Trophoblast cell (in vitro differentiated cells and primary cell): ENCODE data around the gene PLCB3.

Experiments
- DNase-seq, 2 donors: peaks; one replicate each; pipeline ENCODE4 v3.0.0-alpha.2; 2016
- H2AFZ ChIP-seq: 2 replicates; pipeline ENCODE4 v1.6.1; 2013; ENCODE audit warnings: low read length, moderate library complexity, mild to moderate bottlenecking; ENCODE audit not compliant: insufficient read depth, poor library complexity
- H2AK5ac ChIP-seq: 2 replicates; pipeline ENCODE4 v1.6.1; 2013; ENCODE audit warnings: mild to moderate bottlenecking, low read length
- H2BK120ac ChIP-seq: 2 replicates; pipeline ENCODE4 v1.6.1; 2013; ENCODE audit warnings: low read length, mild to moderate bottlenecking, moderate library complexity; ENCODE audit not compliant: insufficient read depth, poor library complexity
- H2BK12ac ChIP-seq: 2 replicates; pipeline ENCODE4 v1.6.1; 2013; ENCODE audit warnings: mild to moderate bottlenecking, low read length, moderate library complexity
- H2BK5ac ChIP-seq: 2 replicates; pipeline ENCODE4 v1.6.1; 2013; ENCODE audit warnings: low read length, low read depth, moderate library complexity, mild to moderate bottlenecking; ENCODE audit not compliant: poor library complexity
- H3K14ac ChIP-seq: 2 replicates; pipeline ENCODE4 v1.6.1; 2013; ENCODE audit warnings: mild to moderate bottlenecking, low read length
- H3K18ac ChIP-seq: 2 replicates; pipeline ENCODE4 v1.6.1; 2013; ENCODE audit warnings: mild to moderate bottlenecking, low read length
- H3K23ac ChIP-seq: 2 replicates; pipeline ENCODE4 v1.6.1; 2013; ENCODE audit warnings: low read length
- H3K27ac ChIP-seq: 2 replicates; pipeline ENCODE4 v1.5.1; 2013; ENCODE audit warnings: low read depth, mild to moderate bottlenecking, inconsistent platforms, low read length, moderate library complexity
- H3K27me3 ChIP-seq: 2 replicates; pipeline ENCODE4 v1.6.1; 2013; ENCODE audit warnings: inconsistent platforms, mild to moderate bottlenecking, low read length, moderate library complexity; ENCODE audit not compliant: insufficient read depth
- H3K36me3 ChIP-seq, 2 experiments: 1 replicate in 1 of 2; 2 replicates in 1 of 2; pipeline ENCODE4 v1.6.1; 2013; ENCODE audit warnings: low read length in 2 of 2, mild to moderate bottlenecking in 2 of 2, moderate library complexity in 1 of 2; ENCODE audit not compliant: insufficient read depth in 2 of 2, control insufficient read depth in 1 of 2
- H3K4ac ChIP-seq: 2 replicates; pipeline ENCODE4 v1.6.1; 2013; ENCODE audit warnings: low read depth, mild to moderate bottlenecking, low read length, moderate library complexity
- H3K4me1 ChIP-seq, 2 experiments: 1 replicate in 1 of 2; 2 replicates in 1 of 2; pipeline ENCODE4 v1.6.1; 2013; ENCODE audit warnings: low read length in 2 of 2, mild to moderate bottlenecking in 2 of 2, moderate library complexity in 1 of 2; ENCODE audit not compliant: insufficient read depth in 2 of 2, control insufficient read depth in 1 of 2
- H3K4me2 ChIP-seq: 2 replicates; pipeline ENCODE4 v1.6.1; 2013; ENCODE audit warnings: inconsistent platforms, mild to moderate bottlenecking, low read length, moderate library complexity
- H3K4me3 ChIP-seq: 2 replicates; pipeline ENCODE4 v1.5.1; 2013; ENCODE audit warnings: mild to moderate bottlenecking, low read depth, low read length, inconsistent platforms
- H3K79me1 ChIP-seq: one replicate; pipeline ENCODE4 v1.6.1; 2013; ENCODE audit warnings: low read length
- H3K79me2 ChIP-seq: 2 replicates; pipeline ENCODE4 v1.6.1; 2013; ENCODE audit warnings: low read length, mild to moderate bottlenecking; ENCODE audit not compliant: control insufficient read depth, insufficient read depth, poor library complexity
- H3K9ac ChIP-seq: 2 replicates; pipeline ENCODE4 v1.6.1; 2013; ENCODE audit warnings: mild to moderate bottlenecking, low read length
- H3K9me3 ChIP-seq: 2 replicates; pipeline ENCODE4 v1.6.1; 2013; ENCODE audit warnings: low read depth, mild to moderate bottlenecking, control low read depth, inconsistent platforms, low read length; ENCODE audit not compliant: insufficient read depth
- H4K12ac ChIP-seq: 2 replicates; pipeline ENCODE4 v1.6.1; 2013; ENCODE audit warnings: low read depth, mild to moderate bottlenecking, low read length, moderate library complexity
- H4K8ac ChIP-seq: 2 replicates; pipeline ENCODE4 v1.6.1; 2013; ENCODE audit warnings: low read depth, mild to moderate bottlenecking, low read length, moderate library complexity
- H4K91ac ChIP-seq: one replicate; pipeline ENCODE4 v1.6.1; 2013; ENCODE audit warnings: low read depth, mild to moderate bottlenecking, low read length, moderate library complexity
- WGBS: extraction: QIAGEN DNeasy Blood & Tissue Kit; methylation state at CpG from one replicate; pipeline ENCODE4 v1.1.7; 2013; ENCODE audit warnings: missing lambda C conversion rate; ENCODE audit not compliant: insufficient read length, insufficient coverage; ENCODE audit errors: extremely low coverage; 5-methylcytosine and 5-hydroxymethylcytosine counted together

PLCB3 gene

DNA sequence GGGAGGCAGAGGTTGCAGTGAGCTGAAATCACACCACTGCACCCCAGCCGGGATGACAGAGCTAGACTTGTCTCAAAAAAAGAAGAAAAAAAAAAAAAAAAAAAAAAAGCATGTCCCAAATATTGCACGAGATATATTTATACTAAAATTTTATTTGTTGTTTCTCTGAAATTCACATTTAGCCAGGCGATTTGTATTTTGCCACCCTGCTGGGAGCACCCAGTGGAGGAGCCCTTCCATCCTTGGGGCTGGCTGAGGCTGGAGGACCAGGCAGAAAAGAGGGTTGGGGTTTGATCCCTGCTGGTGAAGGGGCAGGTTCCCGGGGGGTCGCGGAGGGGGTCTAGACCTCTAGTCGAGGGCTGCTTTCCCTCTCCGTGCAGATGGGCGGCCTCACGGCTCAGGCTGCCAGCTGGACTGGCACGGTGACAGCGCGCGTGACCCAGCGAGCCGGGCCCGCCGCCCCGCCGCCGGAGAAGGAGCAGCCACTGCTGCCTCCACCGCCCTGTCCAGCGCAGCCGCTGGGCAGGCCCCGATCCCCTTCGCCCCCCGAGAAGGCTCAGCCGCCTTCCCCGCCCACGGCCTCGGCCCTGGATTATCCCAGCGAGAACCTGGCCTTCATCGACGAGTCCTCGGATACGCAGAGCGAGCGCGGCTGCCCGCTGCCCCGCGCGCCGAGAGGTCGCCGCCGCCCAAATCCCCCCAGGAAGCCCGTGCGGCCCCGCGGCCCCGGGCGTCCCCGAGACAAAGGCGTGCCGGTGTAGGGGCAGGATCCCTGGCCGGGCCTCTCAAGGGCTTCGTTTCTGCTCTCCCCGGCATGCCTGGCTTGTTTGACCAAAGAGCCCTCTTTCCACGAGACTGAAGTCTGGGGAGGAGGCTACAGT, 47.9 kb downstream of the PLCB3 start:
- H3K14ac ChIP-seq, result no peak overlapping the region
- no peaks in the 10 kb centered on the region for H3K79me2 ChIP-seq
- no peaks in the 10 kb centered on the region for H3K79me1 ChIP-seq
- peak overlapping the region; percentile 10 for H3K4me2 ChIP-seq
- H3K9ac ChIP-seq, result no peak overlapping the region
- no peak for DNase-seq
- no CpG with 5 or more reads among the region's 60 CpGs for WGBS
- H4K12ac ChIP-seq, result no peak overlapping the region
- no peak overlapping the region for H3K4ac ChIP-seq
- no peak overlapping the region for H4K91ac ChIP-seq
- H3K4me1 ChIP-seq, result peaks cover 11 to 14% of the 10 kb centered on the region in 2 experiments
- peaks cover 8% of the 10 kb centered on the region for H3K9me3 ChIP-seq
- no peak overlapping the region for H3K27ac ChIP-seq
- no peak overlapping the region for H4K8ac ChIP-seq
- H3K18ac ChIP-seq, result no peak overlapping the region
- H2AK5ac ChIP-seq, result no peak overlapping the region
- no peak overlapping the region for H3K4me3 ChIP-seq
- no peak overlapping the region for H2BK120ac ChIP-seq
- H2AFZ ChIP-seq, result no peak overlapping the region
- H3K36me3 ChIP-seq, result no peaks in the 10 kb centered on the region
- H2BK12ac ChIP-seq, result no peak overlapping the region
- H3K27me3 ChIP-seq, result peaks cover 54% of the 10 kb centered on the region
- no peak overlapping the region for H3K23ac ChIP-seq
- no peak overlapping the region for H2BK5ac ChIP-seq

DNA sequence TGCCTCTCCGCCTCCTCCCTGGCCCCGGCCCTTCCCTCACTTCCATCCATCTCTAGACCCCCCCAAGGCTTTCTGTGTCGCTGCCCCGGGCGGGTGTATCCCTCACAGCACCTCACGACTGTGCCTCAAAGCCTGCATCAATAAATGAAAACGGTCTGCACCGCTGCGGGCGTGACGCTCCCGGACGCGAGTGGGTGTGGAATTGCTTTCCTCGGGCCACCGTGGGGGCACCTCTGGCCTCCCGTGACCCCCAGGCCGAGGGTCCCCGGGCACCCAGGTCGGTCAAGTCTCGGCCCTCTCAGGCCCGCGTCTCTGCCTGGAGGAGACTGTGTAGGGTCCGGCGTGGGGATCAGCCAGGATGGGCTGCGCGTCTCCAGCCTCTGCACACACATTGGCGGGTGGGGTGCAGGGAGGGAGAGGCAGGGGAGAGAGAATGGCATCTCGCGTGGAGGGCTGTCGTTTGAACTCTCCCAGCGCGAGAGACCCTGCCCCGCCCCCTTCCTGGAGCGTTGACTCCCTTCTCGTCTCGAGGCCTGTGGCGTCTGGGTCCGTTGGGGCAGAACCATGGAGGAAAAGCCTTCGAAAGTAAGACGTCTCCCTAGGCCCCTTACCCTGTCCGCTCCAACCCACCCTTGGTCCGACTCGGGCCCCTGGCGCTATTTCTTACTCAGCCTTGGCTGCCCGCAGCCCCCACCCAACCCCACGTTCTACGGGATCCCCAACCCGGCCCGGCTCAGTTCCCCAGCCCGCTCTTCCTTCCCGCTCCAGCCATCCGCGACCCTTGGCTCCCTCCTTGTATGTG, 48.7 kb downstream of the PLCB3 start, which contains the start of gene CATSPERZ:
Gene CATSPERZ (plus strand): TSS at position 512 of the 802 bp plus-strand sequence. CDS start 53 bp downstream, at position 565.
- no peak within 1 kb of the TSS for H2BK12ac ChIP-seq
- H3K4me3 ChIP-seq, result peak within 1 kb of the TSS; percentile 57
- H3K23ac ChIP-seq, result no peak within 1 kb of the TSS
- H4K8ac ChIP-seq, result no peak within 1 kb of the TSS
- no peak within 1 kb of the TSS for H3K18ac ChIP-seq
- H3K27me3 ChIP-seq, result peaks cover 48% of the 10 kb centered on the region
- H3K79me1 ChIP-seq, result peaks cover 5% of the 10 kb centered on the region
- no peak within 1 kb of the TSS for H2AK5ac ChIP-seq
- no peak within 1 kb of the TSS for H4K91ac ChIP-seq
- no peak within 1 kb of the TSS for H4K12ac ChIP-seq
- H3K9me3 ChIP-seq, result peaks cover 8% of the 10 kb centered on the region
- peak within 1 kb of the TSS; percentile 56 for H3K4me2 ChIP-seq
- no peaks in the 10 kb centered on the region for H3K36me3 ChIP-seq
- no peak for DNase-seq
- peak within 1 kb of the TSS; percentile 0 for H3K9ac ChIP-seq
- H2AFZ ChIP-seq, result peak within 1 kb of the TSS; percentile 7
- H2BK5ac ChIP-seq, result no peak within 1 kb of the TSS
- WGBS, result no CpG with 5 or more reads among the region's 54 CpGs
- H3K4me1 ChIP-seq, result peaks cover 11 to 14% of the 10 kb centered on the region in 2 experiments
- no peak within 1 kb of the TSS for H3K27ac ChIP-seq
- H3K14ac ChIP-seq, result no peak within 1 kb of the TSS
- H3K79me2 ChIP-seq, result no peaks in the 10 kb centered on the region
- H3K4ac ChIP-seq, result no peak within 1 kb of the TSS
- H2BK120ac ChIP-seq, result no peak within 1 kb of the TSS

DNA sequence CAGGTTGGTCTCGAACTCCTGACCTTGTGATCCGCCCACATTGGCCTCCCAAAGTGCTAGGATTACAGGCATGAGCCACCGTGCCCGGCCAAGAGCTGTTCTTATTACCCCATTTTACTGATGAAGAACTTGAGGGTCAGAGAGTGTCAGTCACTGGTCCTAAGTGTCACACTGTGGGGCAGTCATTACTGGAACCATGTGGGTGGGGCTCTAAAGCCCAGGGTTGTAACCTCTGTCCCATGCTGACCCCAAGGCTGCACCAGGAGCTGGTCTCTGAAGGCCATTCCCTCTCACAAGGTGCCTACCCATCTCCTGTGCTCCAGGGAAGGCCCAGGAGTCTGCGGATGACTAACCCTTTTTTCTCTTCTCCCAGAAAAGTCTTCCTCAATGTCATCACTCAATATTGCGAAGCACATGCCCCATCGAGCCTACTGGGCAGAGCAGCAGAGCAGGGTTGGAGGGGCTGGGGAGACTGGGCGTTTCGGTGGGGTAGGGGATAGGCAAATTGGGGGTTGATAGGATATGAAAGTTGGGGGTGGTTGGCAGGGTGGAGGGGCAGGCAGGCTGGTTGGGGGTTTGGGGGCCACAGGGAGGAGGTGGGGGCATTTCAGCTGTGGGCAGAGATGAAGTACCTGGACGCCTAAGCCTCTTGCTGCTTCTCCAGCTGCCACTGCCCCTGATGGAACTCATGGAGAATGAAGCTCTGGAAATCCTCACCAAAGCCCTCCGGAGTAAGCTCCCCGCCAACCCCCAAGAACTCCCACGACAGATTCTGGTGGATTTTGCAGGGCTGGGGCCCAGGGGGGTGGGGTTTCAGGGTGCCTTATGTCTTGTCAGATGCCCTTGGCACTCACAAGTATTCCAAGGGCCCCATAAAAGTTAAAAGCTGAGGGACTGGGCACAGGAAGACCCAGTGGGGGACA, 52.0 kb downstream of the PLCB3 start:
- Histone ChIP-seq H4K8ac (no peak overlapping the region), H3K9ac (no peak overlapping the region), H4K12ac (peak overlapping the region; percentile 36), H3K4ac (no peak overlapping the region), H4K91ac (no peak overlapping the region), H3K36me3 (peaks cover 2 to 6% of the 10 kb centered on the region in 2 experiments), H3K27ac (no peak overlapping the region), H3K4me1 (peaks cover 19 to 27% of the 10 kb centered on the region in 2 experiments), H3K79me1 (peaks cover 15% of the 10 kb centered on the region), H3K23ac (no peak overlapping the region), H2BK5ac (no peak overlapping the region), H3K4me3 (no peak overlapping the region), H2BK120ac (no peak overlapping the region), H3K79me2 (peaks cover 10% of the 10 kb centered on the region), H3K27me3 (peaks cover 17% of the 10 kb centered on the region), H3K4me2 (no peak overlapping the region), H3K14ac (no peak overlapping the region), H3K9me3 (peaks cover 2% of the 10 kb centered on the region), H2BK12ac (no peak overlapping the region), H2AK5ac (no peak overlapping the region), H2AFZ (no peak overlapping the region), H3K18ac (no peak overlapping the region)
- DNase-seq, result no peak
- WGBS, result no CpG with 5 or more reads among the region's 13 CpGs

DNA sequence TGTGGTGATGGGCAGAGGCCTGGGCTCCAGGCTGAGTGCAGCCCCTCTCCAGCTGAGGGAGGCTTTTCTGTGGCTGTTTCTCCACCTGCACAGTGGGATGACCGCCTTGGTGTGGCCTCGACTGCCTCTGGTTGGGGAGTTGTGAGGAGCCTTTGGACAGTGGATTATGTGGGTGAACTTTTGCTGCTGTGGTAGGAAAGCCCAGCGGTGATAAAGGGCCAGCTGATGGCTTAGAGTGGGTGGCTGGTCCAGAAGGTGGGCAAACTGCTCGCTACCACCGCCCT, 52.6 kb downstream of the PLCB3 start:
- DNase-seq, result no peak
- H3K4me1 ChIP-seq, result peaks cover 19 to 27% of the 10 kb centered on the region in 2 experiments
- no peak overlapping the region for H2AFZ ChIP-seq
- no peak overlapping the region for H4K8ac ChIP-seq
- H4K91ac ChIP-seq, result no peak overlapping the region
- H3K9ac ChIP-seq, result no peak overlapping the region
- peaks cover 2 to 6% of the 10 kb centered on the region in 2 experiments for H3K36me3 ChIP-seq
- no peak overlapping the region for H2AK5ac ChIP-seq
- no peak overlapping the region for H2BK12ac ChIP-seq
- H3K79me2 ChIP-seq, result peaks cover 10% of the 10 kb centered on the region
- no peak overlapping the region for H3K27ac ChIP-seq
- no peak overlapping the region for H3K14ac ChIP-seq
- no CpG with 5 or more reads among the region's 5 CpGs for WGBS
- H2BK120ac ChIP-seq, result no peak overlapping the region
- H3K79me1 ChIP-seq, result peaks cover 15% of the 10 kb centered on the region
- H3K27me3 ChIP-seq, result peaks cover 15% of the 10 kb centered on the region
- no peak overlapping the region for H3K18ac ChIP-seq
- H3K4me3 ChIP-seq, result no peak overlapping the region
- peaks cover 2% of the 10 kb centered on the region for H3K9me3 ChIP-seq
- no peak overlapping the region for H2BK5ac ChIP-seq
- no peak overlapping the region for H3K23ac ChIP-seq
- H4K12ac ChIP-seq, result peak overlapping the region; percentile 36
- H3K4ac ChIP-seq, result no peak overlapping the region
- H3K4me2 ChIP-seq, result peak overlapping the region; percentile 90
